Peyer's patch (tissue), 4 donors: ENCODE measurements around the gene LGI2.

Experiments used
- CTCF ChIP-seq, 6 experiments: fragments of 450-650 bp in 4 of 6; fragments of 200-600 bp in 2 of 6; sonication (generic) in 1 of 6; IDR thresholded peaks; one replicate each; pipeline ENCODE4 v1.5.1; 2017 to 2019; ENCODE audit warnings: antibody characterized with exemption in 6 of 6, mild to moderate bottlenecking in 3 of 6, moderate library complexity in 1 of 6
- POLR2A ChIP-seq, 2 donors: fragments of 450-650 bp; IDR thresholded peaks; one replicate each; pipeline ENCODE4 v1.5.1; 2017; ENCODE audit warnings: antibody characterized with exemption in 2 of 2, mild to moderate bottlenecking in 2 of 2, moderate library complexity in 2 of 2

- TF ChIP-seq CTCF (IDR thresholded peaks at IDR 0.05) (no peak), POLR2A (IDR thresholded peaks at IDR 0.05) (no peak)
These were observed 19.4 kb downstream of the LGI2 start for GRCh38 chr4:25011135-25011866.
